ENCODE measurements around the gene ELMO1. TPM values are rescaled to one million over a fixed set of nuclear protein-coding genes. Genes with fewer than 3 reads are reported as not detected.

The ELMO1 gene
- total RNA-seq, 4 donors from 2014 or later, result 31.1 to 42.9 (median 38.7) TPM

GRCh38 chr7:37097276-37097675, 351.4 kb downstream of the ELMO1 start:
- H3K27me3 ChIP-seq, result no peaks in the 10 kb centered on the region
- WGBS, result 94% methylated on average over 8 of the region's 8 CpGs
- TF ChIP-seq POLR2AphosphoS5 (IDR thresholded peaks at IDR 0.05), result no peak
- TF ChIP-seq CTCF (IDR thresholded peaks at IDR 0.05), result no peak
- no peak for TF ChIP-seq EP300 (IDR thresholded peaks at IDR 0.05)
- no peak for TF ChIP-seq POLR2A (IDR thresholded peaks at IDR 0.05; ENCODE audit: low read depth)

GRCh38 chr7:37096341-37096740, 352.3 kb downstream of the ELMO1 start:
- Histone ChIP-seq H3K27me3 (no peaks in the 10 kb centered on the region), H3K4me3 (no peak overlapping the region), H3K27ac (replicated peaks in 1 of 4) (no peak overlapping the region), H3K36me3 (peaks cover 0 to 5% (median 1%) of the 10 kb centered on the region in 4 donors), H3K4me1 (peaks cover 7 to 23% (median 15%) of the 10 kb centered on the region in 4 donors), H3K9me3 (no peaks in the 10 kb centered on the region)
- intact Hi-C loops (cut with DNase I), result no loop called here
- TF ChIP-seq CTCF (IDR thresholded peaks at IDR 0.05) (no peak), POLR2A (IDR thresholded peaks at IDR 0.05; ENCODE audit: low read depth) (no peak), POLR2AphosphoS5 (IDR thresholded peaks at IDR 0.05) (no peak), EP300 (IDR thresholded peaks at IDR 0.05) (no peak)
- peak; percentile 29 for DNase-seq (ENCODE audit: extremely low spot score)
- 96% methylated on average over 6 of the region's 6 CpGs for WGBS

More at GRCh38 chr7:37097276-37097675, 351.4 kb downstream of the ELMO1 start:
- intact Hi-C loops (cut with DNase I), result no loop called here
- Histone ChIP-seq H3K4me1 (peaks cover 11 to 22% (median 14%) of the 10 kb centered on the region in 4 donors), H3K36me3 (peaks cover 0 to 5% (median 1%) of the 10 kb centered on the region in 4 donors), H3K9me3 (no peaks in the 10 kb centered on the region), H3K4me3 (no peak overlapping the region), H3K27ac (replicated peaks in 1 of 4) (no peak overlapping the region)
- peak; percentile 14 for DNase-seq (ENCODE audit: extremely low spot score)

- H3K27me3 ChIP-seq, result no peaks in the 10 kb centered on the region
- H3K4me3 ChIP-seq, result no peak overlapping the region
- H3K4me1 ChIP-seq, result peaks cover 6 to 27% (median 18%) of the 10 kb centered on the region in 4 donors
- intact Hi-C loops (cut with DNase I), result no loop called here
- H3K36me3 ChIP-seq, result peaks cover 0 to 5% (median 1%) of the 10 kb centered on the region in 4 donors
- DNase-seq (ENCODE audit: extremely low spot score), result no peak
- no peaks in the 10 kb centered on the region for H3K9me3 ChIP-seq
- TF ChIP-seq POLR2A (IDR thresholded peaks at IDR 0.05; ENCODE audit: low read depth) (no peak), POLR2AphosphoS5 (IDR thresholded peaks at IDR 0.05) (no peak), EP300 (IDR thresholded peaks at IDR 0.05) (no peak), CTCF (IDR thresholded peaks at IDR 0.05) (no peak)
- H3K27ac ChIP-seq (replicated peaks in 1 of 4), result no peak overlapping the region
- WGBS, result 88% methylated on average over 1 of the region's 1 CpG
These were observed 353.5 kb downstream of the ELMO1 start for GRCh38 chr7:37095122-37095521.

- Histone ChIP-seq H3K9me3 (no peaks in the 10 kb centered on the region), H3K36me3 (peaks cover 0 to 5% (median 1%) of the 10 kb centered on the region in 4 donors), H3K4me3 (no peak overlapping the region), H3K27ac (replicated peaks in 1 of 4) (no peak overlapping the region), H3K27me3 (no peaks in the 10 kb centered on the region), H3K4me1 (peaks cover 13 to 46% (median 37%) of the 10 kb centered on the region in 4 donors)
- no peak for DNase-seq (ENCODE audit: extremely low spot score)
- intact Hi-C loops (cut with DNase I), result no loop called here
- TF ChIP-seq POLR2AphosphoS5 (IDR thresholded peaks at IDR 0.05), result no peak
- TF ChIP-seq CTCF (IDR thresholded peaks at IDR 0.05), result no peak
- no peak for TF ChIP-seq EP300 (IDR thresholded peaks at IDR 0.05)
- no peak for TF ChIP-seq POLR2A (IDR thresholded peaks at IDR 0.05; ENCODE audit: low read depth)
These were observed 355.4 kb downstream of the ELMO1 start for GRCh38 chr7:37093257-37093656.

- intact Hi-C loops (cut with DNase I), result no loop called here
- peak; percentile 83 for DNase-seq (ENCODE audit: extremely low spot score)
- peaks cover 13 to 53% (median 44%) of the 10 kb centered on the region in 4 donors for H3K4me1 ChIP-seq
- H3K4me3 ChIP-seq, result no peak overlapping the region
- H3K27me3 ChIP-seq, result no peaks in the 10 kb centered on the region
- H3K9me3 ChIP-seq, result no peaks in the 10 kb centered on the region
- TF ChIP-seq POLR2A (IDR thresholded peaks at IDR 0.05; ENCODE audit: low read depth), result no peak
- no peak for TF ChIP-seq CTCF (IDR thresholded peaks at IDR 0.05)
- TF ChIP-seq POLR2AphosphoS5 (IDR thresholded peaks at IDR 0.05), result no peak
- TF ChIP-seq EP300 (IDR thresholded peaks at IDR 0.05), result no peak
- 79% methylated on average over 6 of the region's 6 CpGs for WGBS
- H3K27ac ChIP-seq (replicated peaks in 1 of 4), result peak overlapping the region in 1 of 4 donors; percentile 25
- peaks cover 0 to 5% (median 1%) of the 10 kb centered on the region in 4 donors for H3K36me3 ChIP-seq
These were observed 356.1 kb downstream of the ELMO1 start for GRCh38 chr7:37092548-37092947.
